Suprapubic skin (tissue), 4 donors: ENCODE data around the gene MYO5C.

Experiments used
- POLR2A ChIP-seq, 2 donors: fragments of 450-650 bp; IDR thresholded peaks; one replicate each; pipeline ENCODE4 v1.6.1; 2017; ENCODE audit warnings: antibody characterized with exemption in 2 of 2, mild to moderate bottlenecking in 2 of 2, moderate library complexity in 2 of 2
- POLR2AphosphoS5 ChIP-seq, 3 donors: sonication (generic); formaldehyde crosslinking; IDR thresholded peaks; one replicate each; pipeline ENCODE4 v1.6.1; 2017; ENCODE audit warnings: antibody characterized with exemption in 3 of 3
- TF ChIP-seq, protein P1 (sequence below), 2 donors: fragments of 200-600 bp in 1 of 2; fragments of 450-650 bp in 1 of 2; sonication (generic) in 1 of 2; IDR thresholded peaks; one replicate each; pipeline ENCODE4 v1.5.1; 2016 to 2019; ENCODE audit warnings: antibody characterized with exemption in 2 of 2, mild to moderate bottlenecking in 1 of 2, moderate library complexity in 1 of 2

DNA sequence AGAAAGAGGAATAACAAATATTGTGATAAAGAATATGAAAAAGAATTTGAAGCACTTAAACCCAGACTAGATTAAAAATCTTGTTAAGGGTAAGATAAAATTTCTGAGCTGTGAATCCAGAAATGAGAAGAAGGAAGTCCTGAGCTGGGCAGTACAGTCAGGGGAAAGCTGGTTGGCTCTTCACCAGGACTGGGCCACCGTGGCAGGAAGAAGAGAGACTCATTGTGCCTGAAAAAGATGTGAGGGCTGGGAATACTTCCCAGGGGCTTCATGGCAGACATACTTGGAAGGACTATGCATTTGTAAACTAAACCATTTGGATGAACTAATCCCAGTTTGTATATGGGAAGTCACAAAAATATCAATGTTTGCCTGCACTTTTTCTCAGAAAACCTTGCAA, 28.5 kb upstream of the MYO5C start:
- TF ChIP-seq, protein P1, sequence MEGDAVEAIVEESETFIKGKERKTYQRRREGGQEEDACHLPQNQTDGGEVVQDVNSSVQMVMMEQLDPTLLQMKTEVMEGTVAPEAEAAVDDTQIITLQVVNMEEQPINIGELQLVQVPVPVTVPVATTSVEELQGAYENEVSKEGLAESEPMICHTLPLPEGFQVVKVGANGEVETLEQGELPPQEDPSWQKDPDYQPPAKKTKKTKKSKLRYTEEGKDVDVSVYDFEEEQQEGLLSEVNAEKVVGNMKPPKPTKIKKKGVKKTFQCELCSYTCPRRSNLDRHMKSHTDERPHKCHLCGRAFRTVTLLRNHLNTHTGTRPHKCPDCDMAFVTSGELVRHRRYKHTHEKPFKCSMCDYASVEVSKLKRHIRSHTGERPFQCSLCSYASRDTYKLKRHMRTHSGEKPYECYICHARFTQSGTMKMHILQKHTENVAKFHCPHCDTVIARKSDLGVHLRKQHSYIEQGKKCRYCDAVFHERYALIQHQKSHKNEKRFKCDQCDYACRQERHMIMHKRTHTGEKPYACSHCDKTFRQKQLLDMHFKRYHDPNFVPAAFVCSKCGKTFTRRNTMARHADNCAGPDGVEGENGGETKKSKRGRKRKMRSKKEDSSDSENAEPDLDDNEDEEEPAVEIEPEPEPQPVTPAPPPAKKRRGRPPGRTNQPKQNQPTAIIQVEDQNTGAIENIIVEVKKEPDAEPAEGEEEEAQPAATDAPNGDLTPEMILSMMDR (IDR thresholded peaks at IDR 0.05) = no peak
- TF ChIP-seq POLR2A (IDR thresholded peaks at IDR 0.05) (no peak), POLR2AphosphoS5 (IDR thresholded peaks at IDR 0.05) (no peak)
